HG03066 (cell line): ENCODE results near the gene RUVBL1.

Source experiments
- ATAC-seq: cut with Tn5 transposase; IDR thresholded peaks from one replicate; pipeline ENCODE4 v1.9.1; 2021; ENCODE audit warnings: low read depth; ENCODE audit not compliant: unreplicated experiment

Gene RUVBL1

DNA sequence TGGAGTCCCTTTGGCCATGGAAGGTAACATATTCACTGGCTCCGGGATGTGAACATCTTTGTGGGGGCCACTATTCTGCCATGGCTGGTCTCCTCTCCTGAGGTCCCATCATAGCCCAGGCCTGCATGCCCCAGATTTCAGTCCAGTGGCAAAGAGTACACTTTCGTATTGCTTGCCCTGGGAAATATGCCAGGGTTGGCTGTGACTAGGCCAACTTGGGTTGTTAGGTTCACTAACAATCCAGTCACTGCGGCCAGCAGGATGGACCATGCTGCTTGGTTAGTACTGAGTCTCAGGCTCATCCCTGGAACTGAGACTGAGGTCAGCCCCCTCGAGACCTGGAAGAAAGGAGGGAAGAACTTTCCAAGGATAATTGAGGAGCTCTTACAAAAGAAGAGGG, 19.9 kb upstream of the RUVBL1 start:
- no peak for ATAC-seq

- ATAC-seq: no peak
Observed at GRCh38 chr3:128133273-128133883, 9.8 kb upstream of the RUVBL1 start.

- ATAC-seq: no peak
Observed at GRCh38 chr3:128131897-128132646, 8.5 kb upstream of the RUVBL1 start.

- no peak for ATAC-seq
Observed at GRCh38 chr3:128128251-128128650, 4.6 kb upstream of the RUVBL1 start.

DNA sequence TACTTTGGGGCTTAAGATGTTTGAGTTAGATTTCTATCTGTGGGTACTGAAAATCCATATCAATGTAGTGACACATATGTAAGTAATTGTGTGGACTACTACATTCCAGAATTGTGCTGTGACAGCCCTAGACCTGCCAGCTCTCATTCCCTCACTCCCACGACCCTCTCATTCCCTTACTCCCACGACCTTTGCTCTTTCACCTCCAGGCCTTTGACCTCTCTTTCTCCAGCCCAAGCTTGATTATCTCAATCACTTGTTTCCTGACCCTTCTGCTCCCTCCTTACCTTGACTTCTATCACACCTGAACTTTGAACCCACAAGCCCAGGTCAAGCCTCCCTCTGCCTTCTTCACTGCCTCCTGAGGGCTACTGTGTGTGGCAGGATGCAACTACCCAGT, 3.6 kb upstream of the RUVBL1 start:
- ATAC-seq: no peak

DNA sequence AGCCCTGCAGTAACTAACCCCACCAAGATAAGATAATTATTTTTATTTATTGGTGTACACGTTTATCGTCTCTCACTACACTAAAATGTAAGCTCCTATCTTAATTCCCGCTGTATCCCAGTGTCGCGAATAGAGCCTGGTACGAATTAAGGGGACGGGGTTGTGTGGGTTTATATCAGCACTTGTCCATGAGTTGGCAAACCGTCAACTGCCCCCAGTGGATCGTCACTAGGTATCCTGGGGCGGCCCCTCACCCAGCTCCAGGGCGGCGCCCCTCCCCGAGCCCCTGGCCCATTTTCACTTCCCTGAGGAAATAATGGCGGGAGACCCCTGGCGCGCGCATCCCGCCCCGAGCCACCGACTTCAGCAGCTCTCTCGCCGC, 465 bp downstream of the RUVBL1 start:
- ATAC-seq: no peak

- no peak for ATAC-seq
Observed at GRCh38 chr3:128122013-128122412, 1.6 kb downstream of the RUVBL1 start.

GRCh38 chr3:128113817-128114794, 9.5 kb downstream of the RUVBL1 start:
- ATAC-seq: no peak

GRCh38 chr3:128112357-128112968, 11.1 kb downstream of the RUVBL1 start:
- ATAC-seq: no peak

DNA sequence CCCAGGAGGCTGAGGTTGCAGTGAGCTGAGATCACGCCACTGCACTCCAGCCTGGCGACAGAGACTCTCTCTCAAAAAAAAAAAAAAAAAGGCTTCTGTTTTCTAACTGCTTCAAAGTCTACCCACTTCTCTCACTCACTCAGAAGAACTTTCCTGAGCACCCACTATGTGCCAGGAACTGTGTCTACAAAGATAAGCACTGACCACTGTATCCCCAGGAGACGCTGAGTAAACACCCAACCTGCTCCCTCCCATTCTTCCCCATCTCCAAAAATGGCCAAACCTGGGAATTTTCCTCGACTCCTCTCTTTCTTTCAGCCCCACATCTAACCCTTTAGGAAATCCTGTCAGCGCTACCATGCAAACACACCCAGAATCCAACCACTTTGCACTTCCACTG, 12.5 kb downstream of the RUVBL1 start:
- ATAC-seq: no peak

DNA sequence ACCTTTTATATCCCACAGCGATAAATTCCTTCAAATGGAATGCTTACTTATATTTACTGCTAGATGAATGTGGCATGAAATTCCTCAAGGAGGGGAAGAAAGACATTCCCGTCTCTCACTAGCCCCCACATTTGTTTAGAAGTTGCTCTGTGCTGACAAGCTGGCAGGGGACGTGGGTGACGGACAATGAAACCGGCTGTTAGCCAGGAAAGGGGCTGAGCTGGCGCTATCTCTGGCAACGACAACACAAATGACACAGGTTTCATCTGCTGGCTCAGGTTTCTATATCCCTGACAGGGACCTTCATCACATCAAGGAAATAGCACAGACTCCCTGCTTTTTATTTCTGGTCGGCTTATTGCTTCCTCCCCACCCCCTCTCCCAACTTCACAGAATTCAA, 15.8 kb downstream of the RUVBL1 start:
- ATAC-seq: no peak

GRCh38 chr3:128103136-128103676, 20.4 kb downstream of the RUVBL1 start:
- no peak for ATAC-seq

DNA sequence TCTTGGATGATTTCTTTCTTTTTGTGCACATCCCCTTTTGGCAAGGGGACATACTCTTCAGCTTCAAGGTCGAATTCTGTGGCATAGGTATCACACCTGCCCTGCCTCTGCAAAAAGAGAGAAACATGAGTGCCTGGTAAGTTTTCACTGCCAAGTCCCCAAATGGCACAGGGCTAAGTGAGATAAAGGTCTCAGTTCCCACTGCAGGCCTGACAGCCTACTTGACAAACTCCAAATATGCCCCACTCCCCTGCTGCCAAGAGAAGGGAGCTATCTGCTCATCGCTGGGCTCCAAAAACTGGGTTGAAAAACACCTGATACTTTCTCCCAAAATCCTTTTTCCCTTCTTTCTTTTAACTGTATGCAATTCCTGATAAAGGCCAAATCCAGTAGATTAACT, 23.0 kb downstream of the RUVBL1 start:
- ATAC-seq: no peak

- no peak for ATAC-seq
Observed at GRCh38 chr3:128100161-128100560, 23.5 kb downstream of the RUVBL1 start.

DNA sequence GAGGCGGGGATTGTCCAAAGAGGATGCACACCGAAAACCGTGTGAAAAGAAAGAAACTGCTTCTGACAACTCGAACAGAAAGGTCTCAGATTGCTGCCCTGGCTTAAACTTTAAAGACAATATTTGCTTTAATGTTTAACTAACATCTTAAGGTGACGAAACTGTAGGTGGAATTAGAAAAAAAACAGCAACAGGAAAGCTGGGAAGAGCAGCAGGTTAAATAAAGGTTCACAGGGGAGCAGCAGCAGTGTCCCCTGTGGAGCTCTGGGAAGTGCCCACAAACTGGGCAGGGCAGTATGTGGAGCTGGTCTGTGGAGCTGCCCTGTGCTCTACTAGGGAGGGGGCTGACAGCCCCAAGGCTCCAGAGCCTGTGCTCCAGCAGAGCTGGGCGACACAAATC, 25.4 kb downstream of the RUVBL1 start:
- no peak for ATAC-seq

- ATAC-seq: peak; percentile 60
Observed at GRCh38 chr3:128095222-128095703, 28.3 kb downstream of the RUVBL1 start.

GRCh38 chr3:128094295-128095151, 29.1 kb downstream of the RUVBL1 start:
- no peak for ATAC-seq

GRCh38 chr3:128091586-128091985, 32.0 kb downstream of the RUVBL1 start:
- no peak for ATAC-seq

DNA sequence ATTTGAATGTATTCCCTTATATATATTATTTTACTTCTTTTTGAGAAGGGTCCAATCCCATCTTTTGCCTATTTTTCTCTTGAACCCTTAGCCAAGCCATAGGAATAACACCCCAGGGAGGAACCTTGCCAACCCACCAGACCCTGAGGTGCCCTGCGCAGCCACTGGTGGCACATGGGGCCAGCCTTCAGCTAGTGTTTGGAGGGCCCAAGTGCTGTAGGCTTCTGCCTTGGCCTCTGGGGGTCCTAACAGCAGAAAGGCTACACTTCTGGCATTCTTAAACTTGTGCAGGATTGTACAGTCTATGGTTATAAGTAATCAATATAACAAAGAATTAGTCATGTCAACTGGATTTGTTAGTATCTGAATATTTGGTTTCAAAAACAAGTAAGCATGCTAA, 34.5 kb downstream of the RUVBL1 start:
- no peak for ATAC-seq

- ATAC-seq: no peak
Observed at GRCh38 chr3:128084675-128085021, 39.0 kb downstream of the RUVBL1 start.
